SK-N-SH (cell line): ENCODE results near the gene MYMX. TPM values are rescaled to one million over a fixed set of nuclear protein-coding genes. Genes with fewer than 3 reads are reported as not detected.
"Not testable (repeated sequence)": the region's sequence is repeated elsewhere in the genome, so short reads cannot be mapped to it uniquely, and the experiment has no call there.

Experiments used
- CTCF ChIA-PET: fragments of 300-600, 350-600 bp; formaldehyde crosslinking; extraction: SDS; loops from one replicate; lab custom pipeline; 2021; lab: Yijun Ruan, JAX
- POLR2A ChIA-PET: fragments of 350-600 bp; sonication (Branson Sonifier 250); formaldehyde crosslinking; extraction: SDS; loops from one replicate; lab custom pipeline; 2020; ENCODE audit warnings: antibody characterized with exemption, inconsistent platforms; lab: Yijun Ruan, JAX
- DNase-seq: peaks from one replicate; pipeline ENCODE4 v3.0.0; 2012
- H2AFZ ChIP-seq: fragments of 200-600 bp; sonication (generic); 2 replicates; pipeline ENCODE4 v1.8.1; 2016; ENCODE audit warnings: antibody characterized with exemption, mild to moderate bottlenecking, low read depth
- H3F3A ChIP-seq: fragments of 200-600 bp; sonication (generic); replicated peaks from 2 replicates; pipeline ENCODE3; 2016; ENCODE audit warnings: antibody characterized with exemption, mild to moderate bottlenecking; ENCODE audit not compliant: insufficient read depth
- H3K27ac ChIP-seq, 2 experiments: fragments of 200-500 bp in 1 of 2; fragments of 200-600 bp in 1 of 2; sonication (Bioruptor generic) in 1 of 2; sonication (generic), shearing (Covaris generic) in 1 of 2; 2 replicates each; pipeline versions ENCODE4 v1.5.1 to v1.6.1; 2014 to 2016; ENCODE audit warnings: low read depth in 2 of 2, inconsistent platforms in 1 of 2, low read length in 1 of 2, mild to moderate bottlenecking in 1 of 2, mixed read lengths in 1 of 2
- H3K27me3 ChIP-seq: fragments of 200-600 bp; sonication (generic), shearing (Covaris generic); 2 replicates; pipeline ENCODE4 v1.6.1; 2016; ENCODE audit warnings: mixed run types; ENCODE audit not compliant: insufficient read depth
- H3K36me3 ChIP-seq, 2 experiments: fragments of 200-500 bp in 1 of 2; fragments of 200-600 bp in 1 of 2; sonication (Bioruptor generic) in 1 of 2; sonication (generic) in 1 of 2; replicated peaks in 1 of 2; 2 replicates each; pipeline versions ENCODE3 to v1.5.1; 2014 to 2016; ENCODE audit warnings: low read length in 1 of 2, mild to moderate bottlenecking in 1 of 2; ENCODE audit not compliant: insufficient read depth in 2 of 2, control insufficient read depth in 1 of 2
- H3K4me1 ChIP-seq, 2 experiments: fragments of 200-500 bp in 1 of 2; fragments of 200-600 bp in 1 of 2; sonication (Bioruptor generic) in 1 of 2; sonication (generic), shearing (Covaris generic) in 1 of 2; 2 replicates each; pipeline versions ENCODE4 v1.5.1 to v1.6.1; 2014 to 2016; ENCODE audit warnings: low read depth in 1 of 2, low read length in 1 of 2, mixed run types in 1 of 2; ENCODE audit not compliant: insufficient read depth in 2 of 2, control insufficient read depth in 1 of 2
- H3K4me2 ChIP-seq: fragments of 200-600 bp; sonication (generic), shearing (Covaris generic); 2 replicates; pipeline ENCODE4 v1.6.1; 2017; ENCODE audit warnings: mixed run types
- H3K4me3 ChIP-seq, 2 experiments: fragments of 200-500 bp in 1 of 2; fragments of 200-600 bp in 1 of 2; sonication (Bioruptor generic) in 1 of 2; sonication (generic), shearing (Covaris generic) in 1 of 2; 2 replicates each; pipeline versions ENCODE4 v1.5.1 to v1.8.1; 2014 to 2016; ENCODE audit warnings: low read depth in 2 of 2, inconsistent platforms in 1 of 2, low read length in 1 of 2, mild to moderate bottlenecking in 1 of 2, mixed read lengths in 1 of 2, moderate library complexity in 1 of 2
- H3K79me2 ChIP-seq: fragments of 200-600 bp; sonication (generic); 2 replicates; pipeline ENCODE4 v1.8.1; 2017; ENCODE audit warnings: mild to moderate bottlenecking; ENCODE audit not compliant: insufficient read depth
- H3K9ac ChIP-seq: fragments of 200-600 bp; sonication (generic); 2 replicates; pipeline ENCODE4 v1.6.1; 2017; ENCODE audit warnings: mixed run types
- H3K9me2 ChIP-seq: fragments of 200-600 bp; sonication (generic); 2 replicates; pipeline ENCODE4 v1.6.1; 2017; ENCODE audit warnings: mixed run types
- H3K9me3 ChIP-seq: fragments of 200-600 bp; sonication (generic); 2 replicates; pipeline ENCODE4 v1.6.1; 2017; ENCODE audit warnings: mixed run types, mild to moderate bottlenecking, moderate library complexity
- H4K20me1 ChIP-seq: fragments of 200-600 bp; sonication (generic); 2 replicates; pipeline ENCODE4 v1.6.1; 2017; ENCODE audit warnings: mild to moderate bottlenecking, mixed run types; ENCODE audit not compliant: insufficient read depth
- CHD2 ChIP-seq: fragments of 150-350 bp; IDR thresholded peaks from 2 replicates; pipeline ENCODE4 v1.6.1; 2018; ENCODE audit warnings: low read length; ENCODE audit not compliant: partially characterized antibody
- EZH2phosphoT487 ChIP-seq: fragments of 200-600 bp; sonication (generic); IDR thresholded peaks from 2 replicates; pipeline ENCODE4 v1.6.1; 2017; ENCODE audit warnings: low read depth, mixed run types, mild to moderate bottlenecking, antibody characterized with exemption, moderate library complexity, borderline replicate concordance
- FOXM1 ChIP-seq: IDR thresholded peaks from 2 replicates; pipeline ENCODE4 v1.4.0; 2012; ENCODE audit warnings: low read depth, mild to moderate bottlenecking
- GATA2 ChIP-seq: sonication (generic); formaldehyde crosslinking; IDR thresholded peaks from 2 replicates; pipeline ENCODE4 v1.5.0; 2020; ENCODE audit warnings: mild to moderate bottlenecking, missing genetic modification reagents
- MEF2A ChIP-seq: IDR thresholded peaks from 2 replicates; pipeline ENCODE4 v1.4.0; 2012; ENCODE audit warnings: low read depth, borderline replicate concordance
- MXI1 ChIP-seq: IDR thresholded peaks from 2 replicates; pipeline ENCODE4 v1.6.1; 2012; ENCODE audit warnings: mild to moderate bottlenecking, low read depth, low read length, improper control_type of control experiment
- RAD21 ChIP-seq: IDR thresholded peaks from 2 replicates; pipeline ENCODE4 v1.6.1; 2012; ENCODE audit warnings: mild to moderate bottlenecking, low read length
- REST ChIP-seq: IDR thresholded peaks from 2 replicates; pipeline ENCODE4 v1.6.1; 2012; ENCODE audit warnings: mild to moderate bottlenecking, low read depth, low read length, moderate library complexity
- RFX5 ChIP-seq: IDR thresholded peaks from 2 replicates; pipeline ENCODE4 v1.6.1; 2012; ENCODE audit warnings: mild to moderate bottlenecking, improper control_type of control experiment, low read length
- RXRA ChIP-seq: IDR thresholded peaks from 2 replicates; pipeline ENCODE4 v1.4.0; 2012; ENCODE audit warnings: low read depth, mild to moderate bottlenecking, borderline replicate concordance
- SIN3A ChIP-seq: IDR thresholded peaks from 2 replicates; pipeline ENCODE4 v1.6.1; 2012; ENCODE audit warnings: low read depth, mild to moderate bottlenecking, low read length, moderate library complexity, borderline replicate concordance
- SMC3 ChIP-seq: IDR thresholded peaks from 2 replicates; pipeline ENCODE4 v1.6.1; 2012; ENCODE audit warnings: low read depth, low read length, improper control_type of control experiment
- TCF12 ChIP-seq: IDR thresholded peaks from 2 replicates; pipeline ENCODE4 v1.4.0; 2012
- TEAD4 ChIP-seq: IDR thresholded peaks from 2 replicates; pipeline ENCODE4 v1.4.0; 2012; ENCODE audit warnings: mild to moderate bottlenecking, borderline replicate concordance; ENCODE audit not compliant: insufficient read depth
- USF2 ChIP-seq: fragments of 150-350 bp; IDR thresholded peaks from 2 replicates; pipeline ENCODE4 v1.6.1; 2017; ENCODE audit warnings: antibody characterized with exemption, low read length, low read depth, borderline replicate concordance
- YY1 ChIP-seq: IDR thresholded peaks from 2 replicates; pipeline ENCODE4 v1.4.0; 2012; ENCODE audit warnings: low read depth, mild to moderate bottlenecking
- WGBS: methylation state at CpG from one replicate; pipeline ENCODE4 v1.1.6; 2017; ENCODE audit warnings: low lambda C conversion rate; 5-methylcytosine and 5-hydroxymethylcytosine counted together
- polyA plus RNA-seq, 3 experiments: library from polyadenylated mRNA; depleted of rRNA; stranded (reverse); fragments of >200 nt; gene quantifications; 2 replicates each; pipeline ENCODE4 v1.2.3, GENCODE V29; 2012

MYMX gene
- polyA plus RNA-seq, 1 of the 3 experiments (the other 2 are of a cell fraction) = not detected

DNA sequence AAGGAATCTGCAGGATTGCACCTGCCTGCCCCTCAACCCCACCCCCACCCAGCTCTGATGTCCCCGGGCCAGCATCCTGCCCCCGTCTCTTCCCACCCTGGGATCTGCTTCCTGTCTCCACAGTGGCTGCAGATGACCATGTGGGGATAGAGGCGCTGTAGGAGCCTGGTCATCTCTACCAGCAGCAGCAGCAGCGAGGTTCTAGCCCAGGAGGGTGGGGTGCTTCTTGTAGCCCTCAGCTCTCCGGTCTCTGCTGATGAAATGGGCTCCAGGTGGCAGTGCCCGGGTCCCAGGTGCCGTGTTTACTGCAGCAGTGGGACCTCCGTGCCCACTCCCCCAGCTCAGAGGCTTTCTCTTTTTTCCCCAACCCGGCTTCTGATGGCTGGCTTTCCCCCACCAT, 32.9 kb upstream of the MYMX start:
- ChIA-PET POLR2A (interaction anchor here (0.5 kb wide), 1 partner anchor 42 kb away, joined by 3 read pairs; no protein-coding TSS in a partner anchor), CTCF (interaction anchor here (0.7 to 3.1 kb wide), 6 partner anchors 11 to 87 kb away, joined by 3 to 16 read pairs (median 6); no protein-coding TSS in a partner anchor)
- Histone ChIP-seq H3K9me3 (no peaks in the 10 kb centered on the region), H3K4me3 (no peak overlapping the region), H3K79me2 (no peaks in the 10 kb centered on the region), H3K9me2 (no peaks in the 10 kb centered on the region), H3K4me1 (no peaks in the 10 kb centered on the region; a peak in 1 of 4 replicates), H2AFZ (no peak overlapping the region), H3F3A (peaks cover 4% of the 10 kb centered on the region), H4K20me1 (no peaks in the 10 kb centered on the region), H3K4me2 (no peak overlapping the region), H3K36me3 (no peaks in the 10 kb centered on the region), H3K27me3 (no peaks in the 10 kb centered on the region; the same call in 1 of the 2 replicates), H3K9ac (no peak overlapping the region), H3K27ac (no peak overlapping the region)
- TF ChIP-seq CHD2 = no peak
- no peak for TF ChIP-seq SIN3A
- TF ChIP-seq GATA2 (CRISPR knock-in tag) = no peak
- TF ChIP-seq RXRA = no peak
- no peak for TF ChIP-seq RAD21
- no peak for TF ChIP-seq USF2
- TF ChIP-seq SMC3 = no peak
- no peak for TF ChIP-seq MEF2A
- no peak for TF ChIP-seq REST
- no peak for TF ChIP-seq RFX5
- no peak for TF ChIP-seq TEAD4
- TF ChIP-seq TCF12 = no peak
- no peak for TF ChIP-seq EZH2phosphoT487
- no peak for TF ChIP-seq YY1
- TF ChIP-seq FOXM1 = no peak
- TF ChIP-seq MXI1 = no peak
- 24% methylated on average over 3 of the region's 9 CpGs for WGBS
- DNase-seq = no peak

- H3K9me3 ChIP-seq, H3K9me2 ChIP-seq, H3K27me3 ChIP-seq, H3F3A ChIP-seq, H3K4me3 ChIP-seq, H3K36me3 ChIP-seq, POLR2A ChIA-PET, H2AFZ ChIP-seq, H3K27ac ChIP-seq, H3K4me2 ChIP-seq, H3K79me2 ChIP-seq, H3K4me1 ChIP-seq, DNase-seq, H4K20me1 ChIP-seq, H3K9ac ChIP-seq: not testable (repeated sequence)
- CTCF ChIA-PET = interaction anchor here (0.8 to 3.1 kb wide), 5 partner anchors 13 to 62 kb away, joined by 3 to 16 read pairs (median 4); partner anchors contain the start of gene HSP90AB1
- 62% methylated on average over 7 of the region's 7 CpGs for WGBS
These were observed 31.4 kb upstream of the MYMX start for GRCh38 chr6:44185356-44185755.
